WTC11 (cell line): ENCODE data around the gene HLF. TPM values are rescaled to one million over a fixed set of nuclear protein-coding genes. Genes with fewer than 3 reads are reported as not detected.

ENCODE experiments used
- ATAC-seq: fragments of 200-7000 bp; cut with Tn5 transposase; 2 replicates; pipeline ENCODE4 v1.10.0; 2021; ENCODE audit warnings: mild to moderate bottlenecking, moderate library complexity
- CTCF ChIA-PET: fragments of 300-600 bp; sonication (Branson Sonifier 250); formaldehyde crosslinking; loops from one replicate; lab custom pipeline; 2021; ENCODE audit warnings: antibody characterized with exemption; lab: Charles Lee
- POLR2A ChIA-PET: fragments of 350-600 bp; sonication (Branson Sonifier 250); formaldehyde crosslinking; loops from one replicate; lab custom pipeline; 2021; ENCODE audit warnings: antibody characterized with exemption; lab: Charles Lee
- DNase-seq: peaks from one replicate; pipeline ENCODE4 v3.0.0; 2021; ENCODE audit warnings: low spot score
- H3K27ac Mint-ChIP-seq: 2 replicates; pipeline ENCODE4 v1.8.0; 2021; ENCODE audit warnings: mixed read lengths
- H3K27me3 Mint-ChIP-seq: 2 replicates; pipeline ENCODE4 v1.8.0; 2021; ENCODE audit warnings: low read depth, mild to moderate bottlenecking, moderate library complexity, mixed read lengths
- H3K36me3 Mint-ChIP-seq: 2 replicates; pipeline ENCODE4 v1.8.0; 2021; ENCODE audit warnings: mixed read lengths
- H3K4me1 Mint-ChIP-seq: 2 replicates; pipeline ENCODE4 v1.8.0; 2022; ENCODE audit warnings: mixed read lengths
- H3K4me3 Mint-ChIP-seq: 2 replicates; pipeline ENCODE4 v1.8.0; 2021; ENCODE audit warnings: mild to moderate bottlenecking, moderate library complexity, mixed read lengths
- H3K9me3 Mint-ChIP-seq: 2 replicates; pipeline ENCODE4 v1.8.0; 2021; ENCODE audit warnings: mixed read lengths
- CBFB ChIP-seq: sonication (generic); formaldehyde crosslinking; IDR thresholded peaks from 2 replicates; pipeline ENCODE4 v1.8.1; 2022; ENCODE audit warnings: mild to moderate bottlenecking, low read depth, missing genetic modification reagents
- ELF4 ChIP-seq: sonication (generic); formaldehyde crosslinking; IDR thresholded peaks from 2 replicates; pipeline ENCODE4 v1.8.1; 2022; ENCODE audit warnings: low read depth, mild to moderate bottlenecking, moderate library complexity, missing genetic modification reagents
- EMX1 ChIP-seq: fragments of 250-450 bp; sonication (Bioruptor Pico); IDR thresholded peaks from 2 replicates; pipeline ENCODE4 v1.8.0; 2021; ENCODE audit warnings: mild to moderate bottlenecking
- ESRRA ChIP-seq: sonication (generic); formaldehyde crosslinking; IDR thresholded peaks from 2 replicates; pipeline ENCODE4 v1.8.1; 2022; ENCODE audit warnings: mild to moderate bottlenecking, missing genetic modification reagents, borderline replicate concordance
- FOXK1 ChIP-seq: sonication (generic); formaldehyde crosslinking; IDR thresholded peaks from 2 replicates; pipeline ENCODE4 v1.8.0; 2022; ENCODE audit warnings: mild to moderate bottlenecking, moderate library complexity, missing genetic modification reagents
- FOXP1 ChIP-seq: sonication (generic); formaldehyde crosslinking; IDR thresholded peaks from 2 replicates; pipeline ENCODE4 v1.8.0; 2022; ENCODE audit warnings: missing genetic modification reagents, mild to moderate bottlenecking, moderate library complexity, borderline replicate concordance
- GABPB1 ChIP-seq: sonication (generic); formaldehyde crosslinking; IDR thresholded peaks from 2 replicates; pipeline ENCODE4 v1.8.1; 2023; ENCODE audit warnings: mild to moderate bottlenecking, missing genetic modification reagents
- GRHL2 ChIP-seq: fragments of 250-450 bp; sonication (Bioruptor Pico); IDR thresholded peaks from 2 replicates; pipeline ENCODE4 v1.8.0; 2022; ENCODE audit warnings: mild to moderate bottlenecking, moderate library complexity; ENCODE audit not compliant: insufficient replicate concordance, severe bottlenecking
- GTF2I ChIP-seq: fragments of 250-450 bp; sonication (Bioruptor Pico); conservative IDR thresholded peaks from 2 replicates; pipeline ENCODE4 v1.4.0; 2021; ENCODE audit warnings: mild to moderate bottlenecking
- JAZF1 ChIP-seq: fragments of 250-450 bp; sonication (Bioruptor Pico); IDR thresholded peaks from 2 replicates; pipeline ENCODE4 v1.9.0; 2021; ENCODE audit warnings: moderate library complexity, mild to moderate bottlenecking, inconsistent platforms
- JUN ChIP-seq: sonication (generic); formaldehyde crosslinking; IDR thresholded peaks from 2 replicates; pipeline ENCODE4 v1.8.0; 2023; ENCODE audit warnings: mild to moderate bottlenecking, missing genetic modification reagents
- NR1H2 ChIP-seq: sonication (generic); formaldehyde crosslinking; IDR thresholded peaks from 2 replicates; pipeline ENCODE4 v1.9.0; 2021; ENCODE audit warnings: mild to moderate bottlenecking, moderate library complexity, missing genetic modification reagents
- OVOL2 ChIP-seq: fragments of 250-450 bp; sonication (Bioruptor Pico); IDR thresholded peaks from 2 replicates; pipeline ENCODE4 v1.9.0; 2021; ENCODE audit warnings: mild to moderate bottlenecking, borderline replicate concordance
- SP1 ChIP-seq: sonication (generic); formaldehyde crosslinking; conservative IDR thresholded peaks from 2 replicates; pipeline ENCODE4 v1.8.1; 2022; ENCODE audit warnings: missing genetic modification reagents
- TEAD4 ChIP-seq: sonication (generic); formaldehyde crosslinking; IDR thresholded peaks from 2 replicates; pipeline ENCODE4 v1.8.0; 2022; ENCODE audit warnings: mild to moderate bottlenecking, missing genetic modification reagents
- TP53 ChIP-seq: sonication (generic); formaldehyde crosslinking; IDR thresholded peaks from 2 replicates; pipeline ENCODE4 v1.8.1; 2023; ENCODE audit warnings: mild to moderate bottlenecking, missing genetic modification reagents
- ZNF219 ChIP-seq: sonication (generic); formaldehyde crosslinking; IDR thresholded peaks from 2 replicates; pipeline ENCODE4 v1.8.0; 2023; ENCODE audit warnings: missing genetic modification reagents, mild to moderate bottlenecking, borderline replicate concordance
- ZNF232 ChIP-seq: sonication (generic); formaldehyde crosslinking; IDR thresholded peaks from 2 replicates; pipeline ENCODE4 v1.8.0; 2022; ENCODE audit warnings: mild to moderate bottlenecking, missing genetic modification reagents
- ZNF263 ChIP-seq: sonication (generic); formaldehyde crosslinking; IDR thresholded peaks from 2 replicates; pipeline ENCODE4 v1.8.1; 2022; ENCODE audit warnings: low read depth, mild to moderate bottlenecking, moderate library complexity, missing genetic modification reagents
- ZNF423 ChIP-seq: fragments of 250-450 bp; sonication (Bioruptor Pico); IDR thresholded peaks from 2 replicates; pipeline ENCODE4 v2.1.2; 2022; ENCODE audit warnings: mild to moderate bottlenecking, moderate library complexity
- total RNA-seq: library from RNA; stranded (reverse); gene quantifications from 3 replicates; pipeline ENCODE4 v1.2.3, GENCODE V29; 2021
- TF ChIP-seq, protein P1 (sequence below): sonication (generic); formaldehyde crosslinking; IDR thresholded peaks from 2 replicates; pipeline ENCODE4 v1.8.1; 2023; ENCODE audit warnings: mild to moderate bottlenecking, missing genetic modification reagents, borderline replicate concordance
- TF ChIP-seq, protein P2 (sequence below): sonication (generic); formaldehyde crosslinking; IDR thresholded peaks from 2 replicates; pipeline ENCODE4 v1.8.0; 2022; ENCODE audit warnings: mild to moderate bottlenecking, missing genetic modification reagents
- TF ChIP-seq, protein P3 (sequence below): sonication (generic); formaldehyde crosslinking; IDR thresholded peaks from 2 replicates; pipeline ENCODE4 v1.8.1; 2023; ENCODE audit warnings: mild to moderate bottlenecking, moderate library complexity, missing genetic modification reagents
- TF ChIP-seq, protein P4 (sequence below): sonication (generic); formaldehyde crosslinking; IDR thresholded peaks from 2 replicates; pipeline ENCODE4 v1.8.1; 2023; ENCODE audit warnings: mild to moderate bottlenecking, missing genetic modification reagents, moderate library complexity
- TF ChIP-seq, protein P5 (sequence below): fragments of 250-450 bp; sonication (Bioruptor Pico); IDR thresholded peaks from 2 replicates; pipeline ENCODE4 v1.9.0; 2021; ENCODE audit warnings: mild to moderate bottlenecking
- TF ChIP-seq, protein P6 (sequence below): sonication (generic); formaldehyde crosslinking; IDR thresholded peaks from 2 replicates; pipeline ENCODE4 v1.8.1; 2022; ENCODE audit warnings: low read depth, mild to moderate bottlenecking, moderate library complexity, missing genetic modification reagents, borderline replicate concordance

Gene HLF
- total RNA-seq, 1 experiment from 2014 or later = 0.31 TPM

DNA sequence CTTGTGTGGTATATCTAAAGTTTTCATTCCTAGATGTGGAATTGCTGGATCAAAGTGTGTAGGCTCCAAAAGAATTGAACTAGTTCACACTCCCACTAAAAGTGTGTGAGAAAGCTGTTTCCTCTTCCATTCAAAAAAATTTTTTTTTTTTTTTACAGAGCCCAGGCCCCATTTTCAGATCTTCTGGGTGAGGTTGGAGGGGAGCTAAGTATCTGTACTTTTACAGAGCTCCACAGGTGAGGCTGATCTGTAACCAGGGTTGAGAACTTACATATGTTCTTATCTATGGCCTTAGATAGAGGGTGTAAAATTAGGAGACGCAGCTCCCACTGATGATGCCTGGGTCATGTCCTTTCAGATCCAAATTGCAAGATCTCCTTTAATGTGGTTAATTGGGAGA, 31.9 kb downstream of the HLF start:
- POLR2A ChIA-PET = no interaction called here
- H3K36me3 Mint-ChIP-seq = no peaks in the 10 kb centered on the region
- no peak for TF ChIP-seq FOXK1 (CRISPR knock-in tag)
- no peak for TF ChIP-seq ELF4 (CRISPR knock-in tag)
- TF ChIP-seq ESRRA (CRISPR knock-in tag) = no peak
- no peak for TF ChIP-seq GTF2I (CRISPR knock-in tag)
- TF ChIP-seq TEAD4 (CRISPR knock-in tag) = no peak
- no peak for TF ChIP-seq GRHL2 (CRISPR knock-in tag)
- TF ChIP-seq EMX1 (CRISPR knock-in tag) = no peak
- TF ChIP-seq JUN = no peak
- TF ChIP-seq ZNF232 (CRISPR knock-in tag) = no peak
- no peak for TF ChIP-seq GABPB1
- TF ChIP-seq FOXP1 = no peak
- TF ChIP-seq, protein P1, sequence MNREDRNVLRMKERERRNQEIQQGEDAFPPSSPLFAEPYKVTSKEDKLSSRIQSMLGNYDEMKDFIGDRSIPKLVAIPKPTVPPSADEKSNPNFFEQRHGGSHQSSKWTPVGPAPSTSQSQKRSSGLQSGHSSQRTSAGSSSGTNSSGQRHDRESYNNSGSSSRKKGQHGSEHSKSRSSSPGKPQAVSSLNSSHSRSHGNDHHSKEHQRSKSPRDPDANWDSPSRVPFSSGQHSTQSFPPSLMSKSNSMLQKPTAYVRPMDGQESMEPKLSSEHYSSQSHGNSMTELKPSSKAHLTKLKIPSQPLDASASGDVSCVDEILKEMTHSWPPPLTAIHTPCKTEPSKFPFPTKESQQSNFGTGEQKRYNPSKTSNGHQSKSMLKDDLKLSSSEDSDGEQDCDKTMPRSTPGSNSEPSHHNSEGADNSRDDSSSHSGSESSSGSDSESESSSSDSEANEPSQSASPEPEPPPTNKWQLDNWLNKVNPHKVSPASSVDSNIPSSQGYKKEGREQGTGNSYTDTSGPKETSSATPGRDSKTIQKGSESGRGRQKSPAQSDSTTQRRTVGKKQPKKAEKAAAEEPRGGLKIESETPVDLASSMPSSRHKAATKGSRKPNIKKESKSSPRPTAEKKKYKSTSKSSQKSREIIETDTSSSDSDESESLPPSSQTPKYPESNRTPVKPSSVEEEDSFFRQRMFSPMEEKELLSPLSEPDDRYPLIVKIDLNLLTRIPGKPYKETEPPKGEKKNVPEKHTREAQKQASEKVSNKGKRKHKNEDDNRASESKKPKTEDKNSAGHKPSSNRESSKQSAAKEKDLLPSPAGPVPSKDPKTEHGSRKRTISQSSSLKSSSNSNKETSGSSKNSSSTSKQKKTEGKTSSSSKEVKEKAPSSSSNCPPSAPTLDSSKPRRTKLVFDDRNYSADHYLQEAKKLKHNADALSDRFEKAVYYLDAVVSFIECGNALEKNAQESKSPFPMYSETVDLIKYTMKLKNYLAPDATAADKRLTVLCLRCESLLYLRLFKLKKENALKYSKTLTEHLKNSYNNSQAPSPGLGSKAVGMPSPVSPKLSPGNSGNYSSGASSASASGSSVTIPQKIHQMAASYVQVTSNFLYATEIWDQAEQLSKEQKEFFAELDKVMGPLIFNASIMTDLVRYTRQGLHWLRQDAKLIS (CRISPR knock-in tag) = no peak
- no peak for TF ChIP-seq ZNF219
- no peak for TF ChIP-seq CBFB (CRISPR knock-in tag)
- no peak for TF ChIP-seq JAZF1 (CRISPR knock-in tag)
- DNase-seq = no peak
- no peak overlapping the region for H3K4me3 Mint-ChIP-seq
- H3K4me1 Mint-ChIP-seq = no peaks in the 10 kb centered on the region
- no peak for ATAC-seq
- peaks cover 4% of the 10 kb centered on the region for H3K9me3 Mint-ChIP-seq
- H3K27ac Mint-ChIP-seq = no peak overlapping the region
- no peaks in the 10 kb centered on the region; the same call in 1 of the 2 replicates for H3K27me3 Mint-ChIP-seq
- CTCF ChIA-PET = interaction anchor here (0.6 to 2.2 kb wide), 18 partner anchors 9 to 305 kb away, joined by 3 to 12 read pairs (median 4); no protein-coding TSS in a partner anchor

DNA sequence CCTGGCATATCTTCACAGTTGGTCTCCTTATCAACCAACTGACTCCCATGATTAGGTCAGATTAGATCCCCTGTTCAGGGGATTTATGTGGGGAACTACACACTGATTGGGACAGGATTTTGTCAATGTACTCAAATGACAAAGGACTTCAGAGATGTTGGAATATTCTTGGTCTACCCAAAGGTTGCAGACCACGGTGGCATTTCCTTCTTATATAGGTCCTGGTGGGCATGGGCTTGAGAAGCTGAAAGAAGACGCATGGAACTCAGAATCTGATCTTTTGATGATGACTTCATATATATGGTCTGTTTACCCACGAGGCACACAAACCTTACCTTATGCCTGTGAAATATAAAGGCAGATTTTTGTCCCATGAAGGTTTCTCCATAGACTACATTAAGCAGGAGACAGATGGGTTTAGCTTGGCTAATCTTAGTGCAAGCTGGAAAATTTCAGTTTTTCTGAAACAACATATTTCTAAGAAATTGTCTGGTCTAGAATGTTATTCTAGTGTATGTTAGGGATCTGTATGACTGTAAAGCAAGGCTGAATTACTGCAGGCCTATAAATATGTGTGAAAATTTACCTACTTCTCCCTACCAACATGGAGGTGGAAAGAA, 33.5 kb downstream of the HLF start:
- no peaks in the 10 kb centered on the region for H3K9me3 Mint-ChIP-seq
- CTCF ChIA-PET = no interaction called here
- POLR2A ChIA-PET = no interaction called here
- H3K36me3 Mint-ChIP-seq = no peaks in the 10 kb centered on the region
- no peaks in the 10 kb centered on the region; the same call in 1 of the 2 replicates for H3K27me3 Mint-ChIP-seq
- ATAC-seq = no peak
- no peak overlapping the region for H3K4me3 Mint-ChIP-seq
- H3K4me1 Mint-ChIP-seq = no peaks in the 10 kb centered on the region
- no peak overlapping the region for H3K27ac Mint-ChIP-seq
- DNase-seq = no peak
- TF ChIP-seq OVOL2 (no peak), NR1H2 (CRISPR knock-in tag) (no peak), SP1 (CRISPR knock-in tag) (no peak), ZNF263 (CRISPR knock-in tag) (no peak), ZNF423 (no peak), ZNF232 (CRISPR knock-in tag) (no peak), TP53 (CRISPR knock-in tag) (no peak)
- TF ChIP-seq, protein P2, sequence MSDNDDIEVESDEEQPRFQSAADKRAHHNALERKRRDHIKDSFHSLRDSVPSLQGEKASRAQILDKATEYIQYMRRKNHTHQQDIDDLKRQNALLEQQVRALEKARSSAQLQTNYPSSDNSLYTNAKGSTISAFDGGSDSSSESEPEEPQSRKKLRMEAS (CRISPR knock-in tag) = no peak
- TF ChIP-seq, protein P3, sequence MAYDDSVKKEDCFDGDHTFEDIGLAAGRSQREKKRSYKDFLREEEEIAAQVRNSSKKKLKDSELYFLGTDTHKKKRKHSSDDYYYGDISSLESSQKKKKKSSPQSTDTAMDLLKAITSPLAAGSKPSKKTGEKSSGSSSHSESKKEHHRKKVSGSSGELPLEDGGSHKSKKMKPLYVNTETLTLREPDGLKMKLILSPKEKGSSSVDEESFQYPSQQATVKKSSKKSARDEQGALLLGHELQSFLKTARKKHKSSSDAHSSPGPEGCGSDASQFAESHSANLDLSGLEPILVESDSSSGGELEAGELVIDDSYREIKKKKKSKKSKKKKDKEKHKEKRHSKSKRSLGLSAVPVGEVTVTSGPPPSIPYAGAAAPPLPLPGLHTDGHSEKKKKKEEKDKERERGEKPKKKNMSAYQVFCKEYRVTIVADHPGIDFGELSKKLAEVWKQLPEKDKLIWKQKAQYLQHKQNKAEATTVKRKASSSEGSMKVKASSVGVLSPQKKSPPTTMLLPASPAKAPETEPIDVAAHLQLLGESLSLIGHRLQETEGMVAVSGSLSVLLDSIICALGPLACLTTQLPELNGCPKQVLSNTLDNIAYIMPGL (CRISPR knock-in tag) = no peak
- TF ChIP-seq, protein P4, sequence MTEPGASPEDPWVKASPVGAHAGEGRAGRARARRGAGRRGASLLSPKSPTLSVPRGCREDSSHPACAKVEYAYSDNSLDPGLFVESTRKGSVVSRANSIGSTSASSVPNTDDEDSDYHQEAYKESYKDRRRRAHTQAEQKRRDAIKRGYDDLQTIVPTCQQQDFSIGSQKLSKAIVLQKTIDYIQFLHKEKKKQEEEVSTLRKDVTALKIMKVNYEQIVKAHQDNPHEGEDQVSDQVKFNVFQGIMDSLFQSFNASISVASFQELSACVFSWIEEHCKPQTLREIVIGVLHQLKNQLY (CRISPR knock-in tag) = no peak
- TF ChIP-seq, protein P5, sequence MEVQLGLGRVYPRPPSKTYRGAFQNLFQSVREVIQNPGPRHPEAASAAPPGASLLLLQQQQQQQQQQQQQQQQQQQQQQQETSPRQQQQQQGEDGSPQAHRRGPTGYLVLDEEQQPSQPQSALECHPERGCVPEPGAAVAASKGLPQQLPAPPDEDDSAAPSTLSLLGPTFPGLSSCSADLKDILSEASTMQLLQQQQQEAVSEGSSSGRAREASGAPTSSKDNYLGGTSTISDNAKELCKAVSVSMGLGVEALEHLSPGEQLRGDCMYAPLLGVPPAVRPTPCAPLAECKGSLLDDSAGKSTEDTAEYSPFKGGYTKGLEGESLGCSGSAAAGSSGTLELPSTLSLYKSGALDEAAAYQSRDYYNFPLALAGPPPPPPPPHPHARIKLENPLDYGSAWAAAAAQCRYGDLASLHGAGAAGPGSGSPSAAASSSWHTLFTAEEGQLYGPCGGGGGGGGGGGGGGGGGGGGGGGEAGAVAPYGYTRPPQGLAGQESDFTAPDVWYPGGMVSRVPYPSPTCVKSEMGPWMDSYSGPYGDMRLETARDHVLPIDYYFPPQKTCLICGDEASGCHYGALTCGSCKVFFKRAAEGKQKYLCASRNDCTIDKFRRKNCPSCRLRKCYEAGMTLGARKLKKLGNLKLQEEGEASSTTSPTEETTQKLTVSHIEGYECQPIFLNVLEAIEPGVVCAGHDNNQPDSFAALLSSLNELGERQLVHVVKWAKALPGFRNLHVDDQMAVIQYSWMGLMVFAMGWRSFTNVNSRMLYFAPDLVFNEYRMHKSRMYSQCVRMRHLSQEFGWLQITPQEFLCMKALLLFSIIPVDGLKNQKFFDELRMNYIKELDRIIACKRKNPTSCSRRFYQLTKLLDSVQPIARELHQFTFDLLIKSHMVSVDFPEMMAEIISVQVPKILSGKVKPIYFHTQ = no peak
- TF ChIP-seq, protein P6, sequence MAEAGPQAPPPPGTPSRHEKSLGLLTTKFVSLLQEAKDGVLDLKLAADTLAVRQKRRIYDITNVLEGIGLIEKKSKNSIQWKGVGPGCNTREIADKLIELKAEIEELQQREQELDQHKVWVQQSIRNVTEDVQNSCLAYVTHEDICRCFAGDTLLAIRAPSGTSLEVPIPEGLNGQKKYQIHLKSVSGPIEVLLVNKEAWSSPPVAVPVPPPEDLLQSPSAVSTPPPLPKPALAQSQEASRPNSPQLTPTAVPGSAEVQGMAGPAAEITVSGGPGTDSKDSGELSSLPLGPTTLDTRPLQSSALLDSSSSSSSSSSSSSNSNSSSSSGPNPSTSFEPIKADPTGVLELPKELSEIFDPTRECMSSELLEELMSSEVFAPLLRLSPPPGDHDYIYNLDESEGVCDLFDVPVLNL = no peak
